CD4-positive, alpha-beta T cell treated with Interleukin-10 for 1 hour (primary cell): Measurements from ENCODE around the gene RPL36.

ENCODE experiments used
- DNase-seq: peaks from one replicate; pipeline ENCODE4 v3.0.0-alpha.2; 2020

Gene RPL36

GRCh38 chr19:5690125-5690954, at the start of gene RPL36:
Gene RPL36, plus strand, starts transcription at chr19:5690295. Its CDS starts 213 bp downstream, at chr19:5690508.
- DNase-seq = peak; percentile 99

GRCh38 chr19:5641171-5641570, 48.9 kb upstream of the RPL36 start:
- DNase-seq = no peak

- no peak for DNase-seq
Observed at GRCh38 chr19:5642204-5642603, 47.9 kb upstream of the RPL36 start.

- no peak for DNase-seq
Observed at GRCh38 chr19:5643060-5643459, 47.0 kb upstream of the RPL36 start.

- DNase-seq = no peak
Observed at GRCh38 chr19:5644037-5644436, 46.1 kb upstream of the RPL36 start.

- DNase-seq = no peak
Observed at GRCh38 chr19:5645409-5645808, 44.7 kb upstream of the RPL36 start.

- no peak for DNase-seq
Observed at GRCh38 chr19:5646703-5647102, 43.4 kb upstream of the RPL36 start.

GRCh38 chr19:5648464-5648863, 41.6 kb upstream of the RPL36 start:
- no peak for DNase-seq

GRCh38 chr19:5651361-5651760, 38.7 kb upstream of the RPL36 start:
- DNase-seq = no peak

- no peak for DNase-seq
Observed at GRCh38 chr19:5652261-5652660, 37.8 kb upstream of the RPL36 start.

GRCh38 chr19:5654931-5655330, 35.2 kb upstream of the RPL36 start:
- DNase-seq = no peak

- no peak for DNase-seq
Observed at GRCh38 chr19:5655412-5655811, 34.7 kb upstream of the RPL36 start.

- DNase-seq = no peak
Observed at GRCh38 chr19:5661483-5661882, 28.6 kb upstream of the RPL36 start.

GRCh38 chr19:5663904-5664303, 26.2 kb upstream of the RPL36 start:
- no peak for DNase-seq

- DNase-seq = no peak
Observed at GRCh38 chr19:5664515-5664914, 25.6 kb upstream of the RPL36 start.

- no peak for DNase-seq
Observed at GRCh38 chr19:5665781-5666513, 24.1 kb upstream of the RPL36 start.

GRCh38 chr19:5666921-5667610, 23.0 kb upstream of the RPL36 start:
- DNase-seq = no peak

GRCh38 chr19:5667751-5668271, 22.3 kb upstream of the RPL36 start:
- no peak for DNase-seq

- no peak for DNase-seq
Observed at GRCh38 chr19:5669212-5669611, 20.9 kb upstream of the RPL36 start.

- DNase-seq = no peak
Observed at GRCh38 chr19:5671600-5671999, 18.5 kb upstream of the RPL36 start.

GRCh38 chr19:5672708-5673459, 17.2 kb upstream of the RPL36 start:
- no peak for DNase-seq

- DNase-seq = no peak
Observed at GRCh38 chr19:5673752-5674151, 16.3 kb upstream of the RPL36 start.

- DNase-seq = no peak
Observed at GRCh38 chr19:5674714-5675113, 15.4 kb upstream of the RPL36 start.
